ENCODE data around the gene EMILIN2. TPM values are rescaled to one million over a fixed set of nuclear protein-coding genes. Genes with fewer than 3 reads are reported as not detected.

EMILIN2 gene
- total RNA-seq, 1 experiment from 2014 or later, result 20.0 TPM

- H3K4me2 ChIP-seq (ENCODE audit: insufficient read depth, insufficient read length, low read length), result no peak overlapping the region
- no peak overlapping the region for H2BK12ac ChIP-seq (ENCODE audit: insufficient read length, low read depth, low read length)
- no peak overlapping the region for H3K14ac ChIP-seq (ENCODE audit: insufficient read depth, low read length)
- no peaks in the 10 kb centered on the region for H3K9me3 ChIP-seq (ENCODE audit: control insufficient read depth, low read depth, low read length)
- no peak overlapping the region for H4K5ac ChIP-seq (ENCODE audit: insufficient read length, low read depth, low read length)
- Mint-ChIP-seq H3K27me3 (ENCODE audit: low read depth) (peaks cover 1% of the 10 kb centered on the region), H3K4me3 (no peak overlapping the region), H3K9me3 (peaks cover 9 to 11% of the 10 kb centered on the region in 2 experiments), H3K27ac (no peak overlapping the region), H3K4me1 (peaks cover 9 to 16% of the 10 kb centered on the region in 2 experiments), H3K36me3 (ENCODE audit: insufficient read depth in 1 of 3, low read depth in 3 of 3) (peaks cover 0 to 5% (median 2%) of the 10 kb centered on the region in 3 experiments; a peak in 3 of 7 replicates)
- no peak overlapping the region for H3K4ac ChIP-seq (ENCODE audit: low read depth, low read length)
- H3K79me2 ChIP-seq (ENCODE audit: insufficient read depth, low read length), result no peaks in the 10 kb centered on the region
- no peak overlapping the region for H3T11ph ChIP-seq (ENCODE audit: low read length)
- no peak overlapping the region for H4K8ac ChIP-seq (replicated peaks; ENCODE audit: insufficient read length, low read depth, low read length)
- H2AFZ ChIP-seq (ENCODE audit: low read length), result no peak overlapping the region
- H3K9ac ChIP-seq (ENCODE audit: extremely low read depth, insufficient read length, low read length), result no peak overlapping the region
- TF ChIP-seq CTCF (conservative IDR thresholded peaks at IDR 0.05), result no peak
- H3K56ac ChIP-seq (ENCODE audit: insufficient read length, low read depth, low read length), result no peak overlapping the region
- H4K20me1 ChIP-seq (ENCODE audit: control insufficient read depth, insufficient read depth, insufficient read length), result no peaks in the 10 kb centered on the region
- no peaks in the 10 kb centered on the region for H3K27me3 ChIP-seq (ENCODE audit: insufficient read depth, low read length)
- no peak overlapping the region for H2BK120ac ChIP-seq (ENCODE audit: low read depth, low read length, poor library complexity, severe bottlenecking)
- no peak overlapping the region for H3K23ac ChIP-seq (ENCODE audit: insufficient read length, low read depth, low read length)
- no peaks in the 10 kb centered on the region for H3K23me2 ChIP-seq (ENCODE audit: insufficient read length, low read depth, low read length, poor library complexity, severe bottlenecking)
- no peak overlapping the region for H4K91ac ChIP-seq (ENCODE audit: insufficient read length, low read depth, low read length)
- no peaks in the 10 kb centered on the region for H3K79me1 ChIP-seq (ENCODE audit: insufficient read depth, low read depth, low read length, poor library complexity, severe bottlenecking)
- no peaks in the 10 kb centered on the region; the same call in 1 of the 2 replicates for H3K4me1 ChIP-seq (ENCODE audit: insufficient read depth, low read length)
- no peak for DNase-seq
- WGBS (ENCODE audit: extremely low coverage, insufficient read length, low lambda C conversion rate), result no CpG with 5 or more reads among the region's 11 CpGs
- H2AK5ac ChIP-seq (ENCODE audit: insufficient read length, low read length), result no peak overlapping the region
- no peak overlapping the region for H2BK15ac ChIP-seq (ENCODE audit: low read depth, low read length)
- no peak overlapping the region for H2BK5ac ChIP-seq (ENCODE audit: insufficient read length, low read length)
- no peak overlapping the region for H2BK20ac ChIP-seq (ENCODE audit: low read depth, low read length, poor library complexity, severe bottlenecking)
- no peak overlapping the region for H3K18ac ChIP-seq (ENCODE audit: insufficient read length, low read depth, low read length)
- no peak overlapping the region for H3K27ac ChIP-seq (ENCODE audit: insufficient read length, low read depth, low read length)
Measured at GRCh38 chr18:2856547-2857170, 9.9 kb downstream of the EMILIN2 start.
